Keratinocyte (primary cell): ENCODE results near the gene BCAS3. TPM values are rescaled to one million over a fixed set of nuclear protein-coding genes. Genes with fewer than 3 reads are reported as not detected.

Experiments used
- DNase-seq: peaks from one replicate; pipeline ENCODE4 v3.0.0-alpha.2; 2011; ENCODE audit warnings: low read depth, missing footprints, low spot score
- FAIRE-seq: peaks from 2 replicates; lab custom pipeline; 2011; peaks lifted over from hg19 to GRCh38; lab: Jason Lieb, UNC
- H2AFZ ChIP-seq: 2 replicates; pipeline ENCODE4 v1.6.0; 2012; ENCODE audit warnings: low read length, control low read depth, inconsistent platforms; ENCODE audit not compliant: control insufficient read depth
- H3K27ac ChIP-seq: 2 replicates; pipeline ENCODE4 v1.5.1; 2011; ENCODE audit warnings: low read length; ENCODE audit not compliant: control insufficient read depth, insufficient read depth
- H3K27me3 ChIP-seq: 3 replicates; pipeline ENCODE4 v1.6.0; 2011; ENCODE audit warnings: low read length; ENCODE audit not compliant: control insufficient read depth, insufficient read depth; ENCODE audit errors: extremely low read depth
- H3K36me3 ChIP-seq, 2 experiments: 2 replicates in 1 of 2; 3 replicates in 1 of 2; pipeline ENCODE4 v1.5.1; 2011; ENCODE audit warnings: low read length in 2 of 2, mild to moderate bottlenecking in 1 of 2; ENCODE audit not compliant: control insufficient read depth in 2 of 2, insufficient read depth in 2 of 2; ENCODE audit errors: extremely low read depth in 1 of 2
- H3K4me1 ChIP-seq: 3 replicates; pipeline ENCODE4 v1.5.1; 2011; ENCODE audit warnings: low read length; ENCODE audit not compliant: control insufficient read depth, insufficient read depth; ENCODE audit errors: extremely low read depth
- H3K4me2 ChIP-seq: 3 replicates; pipeline ENCODE4 v1.6.0; 2011; ENCODE audit warnings: low read depth, low read length; ENCODE audit not compliant: control insufficient read depth, insufficient read depth; ENCODE audit errors: extremely low read depth
- H3K4me3 ChIP-seq, 3 experiments: fragments of 200-600 bp in 1 of 3; sonication (generic) in 1 of 3; 2 replicates in 2 of 3; 3 replicates in 1 of 3; pipeline ENCODE4 v1.5.1; 2011 to 2016; ENCODE audit warnings: low read length in 3 of 3, mild to moderate bottlenecking in 3 of 3, control low read depth in 2 of 3, inconsistent platforms in 1 of 3, low read depth in 1 of 3, mixed read lengths in 1 of 3, mixed run types in 1 of 3, moderate library complexity in 1 of 3; ENCODE audit not compliant: control insufficient read depth in 2 of 3, insufficient read depth in 2 of 3; ENCODE audit errors: extremely low read depth in 1 of 3
- H3K79me2 ChIP-seq: 2 replicates; pipeline ENCODE4 v1.6.0; 2012; ENCODE audit warnings: low read length; ENCODE audit not compliant: control insufficient read depth, insufficient read depth
- H3K9ac ChIP-seq: 3 replicates; pipeline ENCODE4 v1.6.0; 2011; ENCODE audit warnings: low read length; ENCODE audit not compliant: control insufficient read depth, insufficient read depth; ENCODE audit errors: extremely low read depth
- H3K9me1 ChIP-seq: 3 replicates; pipeline ENCODE4 v1.6.0; 2011; ENCODE audit warnings: low read length; ENCODE audit not compliant: control insufficient read depth, insufficient read depth; ENCODE audit errors: extremely low read depth
- H3K9me3 ChIP-seq: 2 replicates; pipeline ENCODE4 v1.5.1; 2012; ENCODE audit warnings: low read depth, low read length; ENCODE audit not compliant: control insufficient read depth
- H4K20me1 ChIP-seq: 3 replicates; pipeline ENCODE4 v1.6.0; 2011; ENCODE audit warnings: low read length; ENCODE audit not compliant: control insufficient read depth, insufficient read depth; ENCODE audit errors: extremely low read depth
- CTCF ChIP-seq, 3 experiments: IDR thresholded peaks in 1 of 3; conservative IDR thresholded peaks in 1 of 3; optimal IDR thresholded peaks in 1 of 3; 2 replicates in 2 of 3; 3 replicates in 1 of 3; pipeline versions ENCODE3 to v1.5.1; 2011; ENCODE audit warnings: low read length in 3 of 3, mild to moderate bottlenecking in 3 of 3, moderate library complexity in 2 of 3, control low read depth in 1 of 3, inconsistent platforms in 1 of 3; ENCODE audit not compliant: insufficient read depth in 2 of 3; ENCODE audit errors: extremely low read depth in 1 of 3
- EZH2 ChIP-seq: IDR thresholded peaks from one replicate; pipeline ENCODE4 v1.6.1; 2012; ENCODE audit warnings: inconsistent platforms, mild to moderate bottlenecking, low read length, moderate library complexity
- dilution Hi-C: fragments of 300-500 bp; cut with MboI; formaldehyde crosslinking; loops from one replicate; pipeline ENCODE4 v1.7.0; 2020; ENCODE audit warnings: low sequenced_read_pairs; ENCODE audit not compliant: extremely low pct_ligation_motif_present
- polyA plus RNA-seq, 5 experiments: library from polyadenylated mRNA; depleted of rRNA in 3 of 5; stranded (reverse) in 3 of 5; stranded (forward) in 1 of 5; unstranded in 1 of 5; fragments of >200 nt; gene quantifications; 1 replicate in 1 of 5; 2 replicates in 3 of 5; 3 replicates in 1 of 5; pipeline versions ENCODE4 v1.2.1 to v1.2.3, GENCODE V29; 2011 to 2012; ENCODE audit warnings: missing spikeins in 2 of 5, low read depth in 1 of 5, low replicate concordance in 1 of 5

BCAS3 gene
- polyA plus RNA-seq, 1 donor (not counting 4 experiments of a cell fraction or from before 2014, with no cell fraction given) = 11.8 TPM

- Histone ChIP-seq H3K4me3 (no peak overlapping the region), H3K27ac (no peak overlapping the region), H3K9me1 (no peaks in the 10 kb centered on the region), H3K36me3 (no peaks in the 10 kb centered on the region), H4K20me1 (no peaks in the 10 kb centered on the region), H3K79me2 (no peaks in the 10 kb centered on the region), H3K4me2 (no peak overlapping the region), H3K27me3 (no peaks in the 10 kb centered on the region), H3K9me3 (no peaks in the 10 kb centered on the region), H3K9ac (no peak overlapping the region), H2AFZ (no peak overlapping the region), H3K4me1 (no peaks in the 10 kb centered on the region)
- DNase-seq = no peak
- dilution Hi-C loops = no loop called here
- FAIRE-seq = no peak
- TF ChIP-seq EZH2 (no peak), CTCF (optimal IDR thresholded peaks at IDR 0.05 in 1 of 3, IDR thresholded peaks at IDR 0.05 in 1 of 3, conservative IDR thresholded peaks at IDR 0.05 in 1 of 3; ENCODE audit: extremely low read depth in 1 of 3, insufficient read depth in 2 of 3, low read length in 3 of 3) (no peak)
These were observed 52.2 kb downstream of the BCAS3 start for GRCh38 chr17:60729854-60730253.

GRCh38 chr17:60730273-60730672, 52.6 kb downstream of the BCAS3 start:
- dilution Hi-C loops = no loop called here
- Histone ChIP-seq H3K4me3 (no peak overlapping the region), H3K79me2 (no peaks in the 10 kb centered on the region), H3K27me3 (no peaks in the 10 kb centered on the region), H4K20me1 (no peaks in the 10 kb centered on the region), H3K4me2 (no peak overlapping the region), H3K9ac (no peak overlapping the region), H2AFZ (no peak overlapping the region), H3K9me3 (no peaks in the 10 kb centered on the region), H3K9me1 (no peaks in the 10 kb centered on the region), H3K36me3 (no peaks in the 10 kb centered on the region), H3K4me1 (no peaks in the 10 kb centered on the region), H3K27ac (no peak overlapping the region)
- TF ChIP-seq CTCF (optimal IDR thresholded peaks at IDR 0.05 in 1 of 3, IDR thresholded peaks at IDR 0.05 in 1 of 3, conservative IDR thresholded peaks at IDR 0.05 in 1 of 3; ENCODE audit: extremely low read depth in 1 of 3, insufficient read depth in 2 of 3, low read length in 3 of 3) (no peak), EZH2 (no peak)
- DNase-seq (no peak), FAIRE-seq (no peak)
